ENCODE results near the gene NAA11.
"Not testable (repeated sequence)": the region's sequence is repeated elsewhere in the genome, so short reads cannot be mapped to it uniquely, and the experiment has no call there.

Gene NAA11

DNA sequence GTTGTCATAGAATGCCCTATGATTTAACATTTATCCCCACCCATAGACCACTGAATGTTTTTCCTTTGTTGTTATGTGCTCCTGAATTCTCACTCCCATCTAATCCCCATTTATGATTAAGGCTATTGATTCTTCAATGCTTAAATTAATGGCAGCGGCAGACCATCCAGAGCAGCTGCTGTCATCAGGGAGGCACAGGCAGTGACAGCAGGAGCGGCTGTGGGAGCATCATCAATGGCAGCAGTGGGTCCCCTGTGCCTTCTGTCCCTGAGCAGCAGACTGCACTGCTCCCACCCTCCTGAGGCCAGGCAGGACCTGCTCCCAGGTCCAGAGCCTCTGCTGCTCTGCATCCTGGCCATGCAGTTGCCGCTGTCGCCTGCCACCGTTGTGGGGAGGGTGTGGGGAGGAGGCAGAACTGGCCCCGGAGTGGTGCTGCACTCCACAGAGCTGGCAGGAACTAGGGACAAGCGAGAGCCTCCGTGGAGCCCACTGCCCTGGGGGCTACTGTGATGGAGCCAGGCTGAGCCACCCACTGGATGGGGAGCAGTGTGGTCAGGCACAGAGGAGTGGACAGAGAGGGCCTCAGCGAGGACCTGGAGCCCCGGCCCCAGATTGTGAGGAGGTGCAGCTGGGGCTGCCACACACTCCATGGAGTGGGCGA is 29.0 kb downstream of the NAA11 start:
- Histone ChIP-seq H3K27ac (ENCODE audit: insufficient read depth, low read length, poor library complexity, severe bottlenecking) (no peak overlapping the region), H3K36me3 (ENCODE audit: control insufficient read depth, insufficient read depth, low read length) (no peaks in the 10 kb centered on the region), H3K4me1 (ENCODE audit: control insufficient read depth, insufficient read depth, low read length, poor library complexity, severe bottlenecking) (no peaks in the 10 kb centered on the region), H3K4me3 (ENCODE audit: insufficient read depth, low read depth, low read length, poor library complexity, severe bottlenecking) (no peak overlapping the region), H3K27me3 (replicated peaks; ENCODE audit: control insufficient read depth, insufficient read depth, low read length, poor library complexity, severe bottlenecking) (no peaks in the 10 kb centered on the region), H3K9me3 (ENCODE audit: control insufficient read depth, low read length) (no peaks in the 10 kb centered on the region)
- DNase-seq, result no peak

- Histone ChIP-seq H3K4me3 (ENCODE audit: insufficient read depth, low read depth, low read length, poor library complexity, severe bottlenecking) (no peak overlapping the region), H3K9me3 (ENCODE audit: control insufficient read depth, low read length) (no peaks in the 10 kb centered on the region), H3K27me3 (replicated peaks; ENCODE audit: control insufficient read depth, insufficient read depth, low read length, poor library complexity, severe bottlenecking) (no peaks in the 10 kb centered on the region), H3K27ac (ENCODE audit: insufficient read depth, low read length, poor library complexity, severe bottlenecking) (no peak overlapping the region), H3K36me3 (ENCODE audit: control insufficient read depth, insufficient read depth, low read length) (no peaks in the 10 kb centered on the region), H3K4me1 (ENCODE audit: control insufficient read depth, insufficient read depth, low read length, poor library complexity, severe bottlenecking) (no peaks in the 10 kb centered on the region)
- DNase-seq, result no peak
Measured at GRCh38 chr4:79295086-79295485, 30.8 kb downstream of the NAA11 start.

DNA sequence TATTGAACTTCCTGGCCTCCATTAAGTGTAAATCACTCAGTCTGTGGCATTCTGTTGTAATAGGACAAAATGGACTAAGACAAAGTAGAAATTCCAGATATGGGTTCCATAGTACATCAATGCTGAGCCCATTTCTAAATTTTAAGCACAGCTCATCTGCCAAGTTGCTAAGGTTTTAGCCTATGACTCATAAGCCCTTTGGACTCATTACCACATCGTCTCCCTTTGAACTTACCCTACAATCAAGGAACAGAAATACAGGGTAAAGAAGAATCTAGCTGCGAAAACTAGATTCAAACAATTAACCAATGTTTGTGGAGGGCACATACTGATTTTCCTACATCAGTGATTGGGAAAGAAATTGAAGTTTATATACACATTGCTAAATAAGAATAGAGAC is 31.8 kb downstream of the NAA11 start:
- no peaks in the 10 kb centered on the region for H3K36me3 ChIP-seq (ENCODE audit: control insufficient read depth, insufficient read depth, low read length)
- no peak overlapping the region for H3K4me3 ChIP-seq (ENCODE audit: insufficient read depth, low read depth, low read length, poor library complexity, severe bottlenecking)
- H3K27me3 ChIP-seq (replicated peaks; ENCODE audit: control insufficient read depth, insufficient read depth, low read length, poor library complexity, severe bottlenecking), result no peaks in the 10 kb centered on the region
- H3K27ac ChIP-seq (ENCODE audit: insufficient read depth, low read length, poor library complexity, severe bottlenecking), result no peak overlapping the region
- no peaks in the 10 kb centered on the region for H3K9me3 ChIP-seq (ENCODE audit: control insufficient read depth, low read length)
- no peak for DNase-seq
- no peaks in the 10 kb centered on the region for H3K4me1 ChIP-seq (ENCODE audit: control insufficient read depth, insufficient read depth, low read length, poor library complexity, severe bottlenecking)

DNA sequence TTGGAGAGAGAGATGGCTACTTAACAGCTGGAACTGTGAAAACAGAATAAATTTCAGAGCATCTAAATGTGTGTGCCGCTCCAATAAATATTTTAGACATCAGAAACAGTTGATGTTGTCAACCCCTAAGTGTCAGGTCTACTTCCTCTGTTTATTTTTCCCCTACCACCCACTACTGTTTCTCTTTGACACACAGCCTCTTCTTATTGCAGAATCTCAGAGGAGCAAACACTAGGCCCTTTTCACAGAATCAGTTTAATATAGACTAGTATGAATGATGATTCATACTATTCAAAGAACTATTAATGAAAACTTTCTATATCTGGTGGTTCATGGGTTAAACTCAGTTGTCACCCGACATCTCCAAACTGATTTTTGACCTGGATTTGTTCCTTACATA is 33.9 kb downstream of the NAA11 start:
- DNase-seq, result no peak
- Histone ChIP-seq H3K36me3 (ENCODE audit: control insufficient read depth, insufficient read depth, low read length) (no peaks in the 10 kb centered on the region), H3K27me3 (replicated peaks; ENCODE audit: control insufficient read depth, insufficient read depth, low read length, poor library complexity, severe bottlenecking) (no peaks in the 10 kb centered on the region), H3K4me1 (ENCODE audit: control insufficient read depth, insufficient read depth, low read length, poor library complexity, severe bottlenecking) (no peaks in the 10 kb centered on the region), H3K27ac (ENCODE audit: insufficient read depth, low read length, poor library complexity, severe bottlenecking) (no peak overlapping the region), H3K9me3 (ENCODE audit: control insufficient read depth, low read length) (no peaks in the 10 kb centered on the region), H3K4me3 (ENCODE audit: insufficient read depth, low read depth, low read length, poor library complexity, severe bottlenecking) (no peak overlapping the region)

- Histone ChIP-seq H3K4me3 (ENCODE audit: insufficient read depth, low read depth, low read length, poor library complexity, severe bottlenecking) (no peak overlapping the region), H3K27me3 (replicated peaks; ENCODE audit: control insufficient read depth, insufficient read depth, low read length, poor library complexity, severe bottlenecking) (no peaks in the 10 kb centered on the region), H3K4me1 (ENCODE audit: control insufficient read depth, insufficient read depth, low read length, poor library complexity, severe bottlenecking) (no peaks in the 10 kb centered on the region), H3K9me3 (ENCODE audit: control insufficient read depth, low read length) (no peaks in the 10 kb centered on the region), H3K27ac (ENCODE audit: insufficient read depth, low read length, poor library complexity, severe bottlenecking) (no peak overlapping the region), H3K36me3 (ENCODE audit: control insufficient read depth, insufficient read depth, low read length) (no peaks in the 10 kb centered on the region)
- DNase-seq, result no peak
Measured at GRCh38 chr4:79290376-79290775, 35.5 kb downstream of the NAA11 start.

DNA sequence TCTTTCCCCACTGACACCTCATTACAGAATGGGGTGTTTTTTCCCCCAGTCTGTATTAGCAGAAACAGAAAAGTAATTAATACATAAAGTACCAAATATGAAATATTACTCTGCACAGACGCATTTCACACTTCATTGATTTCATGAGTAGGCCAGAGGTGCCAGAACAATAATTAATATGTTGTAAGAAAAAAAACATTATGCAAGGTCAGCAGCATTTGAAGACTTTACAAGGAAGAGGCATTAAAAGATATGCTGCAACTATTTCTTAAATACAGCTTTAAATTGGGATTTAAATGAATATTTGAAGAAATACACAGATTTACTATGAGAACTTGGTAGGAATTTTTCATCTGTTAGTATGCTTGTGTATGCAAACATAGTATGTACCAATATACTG is 37.7 kb downstream of the NAA11 start:
- H3K27me3 ChIP-seq (replicated peaks; ENCODE audit: control insufficient read depth, insufficient read depth, low read length, poor library complexity, severe bottlenecking), result no peaks in the 10 kb centered on the region
- no peak overlapping the region for H3K4me3 ChIP-seq (ENCODE audit: insufficient read depth, low read depth, low read length, poor library complexity, severe bottlenecking)
- no peak for DNase-seq
- H3K9me3 ChIP-seq (ENCODE audit: control insufficient read depth, low read length), result no peaks in the 10 kb centered on the region
- no peak overlapping the region for H3K27ac ChIP-seq (ENCODE audit: insufficient read depth, low read length, poor library complexity, severe bottlenecking)
- no peaks in the 10 kb centered on the region for H3K4me1 ChIP-seq (ENCODE audit: control insufficient read depth, insufficient read depth, low read length, poor library complexity, severe bottlenecking)
- no peaks in the 10 kb centered on the region for H3K36me3 ChIP-seq (ENCODE audit: control insufficient read depth, insufficient read depth, low read length)

DNA sequence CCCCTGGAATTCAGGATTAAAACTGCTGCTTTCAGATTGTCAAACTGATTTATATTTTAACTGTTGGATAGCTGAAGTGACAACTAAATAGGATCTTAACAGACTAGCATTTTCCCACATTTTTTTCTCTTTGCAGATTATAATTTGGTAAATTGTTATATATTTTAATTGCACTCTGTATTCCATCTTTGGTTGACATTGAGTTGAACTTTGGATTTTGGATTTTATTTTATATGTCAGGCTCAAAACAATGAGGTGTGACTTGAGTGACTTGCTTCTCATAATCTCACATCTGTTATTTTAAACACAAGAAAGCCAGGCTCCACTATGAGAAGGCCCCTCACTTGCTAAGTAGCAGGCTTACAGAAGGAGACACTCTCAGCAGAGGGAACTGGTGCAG is 38.1 kb downstream of the NAA11 start:
- Histone ChIP-seq H3K9me3 (ENCODE audit: control insufficient read depth, low read length) (no peaks in the 10 kb centered on the region), H3K36me3 (ENCODE audit: control insufficient read depth, insufficient read depth, low read length) (no peaks in the 10 kb centered on the region), H3K27me3 (replicated peaks; ENCODE audit: control insufficient read depth, insufficient read depth, low read length, poor library complexity, severe bottlenecking) (no peaks in the 10 kb centered on the region), H3K27ac (ENCODE audit: insufficient read depth, low read length, poor library complexity, severe bottlenecking) (no peak overlapping the region), H3K4me3 (ENCODE audit: insufficient read depth, low read depth, low read length, poor library complexity, severe bottlenecking) (no peak overlapping the region), H3K4me1 (ENCODE audit: control insufficient read depth, insufficient read depth, low read length, poor library complexity, severe bottlenecking) (no peaks in the 10 kb centered on the region)
- no peak for DNase-seq

GRCh38 chr4:79287076-79287475 is 38.8 kb downstream of the NAA11 start:
- Histone ChIP-seq H3K36me3 (ENCODE audit: control insufficient read depth, insufficient read depth, low read length) (no peaks in the 10 kb centered on the region), H3K27ac (ENCODE audit: insufficient read depth, low read length, poor library complexity, severe bottlenecking) (no peak overlapping the region), H3K4me1 (ENCODE audit: control insufficient read depth, insufficient read depth, low read length, poor library complexity, severe bottlenecking) (no peaks in the 10 kb centered on the region), H3K9me3 (ENCODE audit: control insufficient read depth, low read length) (no peaks in the 10 kb centered on the region), H3K4me3 (ENCODE audit: insufficient read depth, low read depth, low read length, poor library complexity, severe bottlenecking) (no peak overlapping the region), H3K27me3 (replicated peaks; ENCODE audit: control insufficient read depth, insufficient read depth, low read length, poor library complexity, severe bottlenecking) (no peaks in the 10 kb centered on the region)
- no peak for DNase-seq

GRCh38 chr4:79281566-79282359 is 44.1 kb downstream of the NAA11 start:
- H3K4me3 ChIP-seq (ENCODE audit: insufficient read depth, low read depth, low read length, poor library complexity, severe bottlenecking), result no peak overlapping the region
- DNase-seq, result no peak
- no peaks in the 10 kb centered on the region for H3K27me3 ChIP-seq (replicated peaks; ENCODE audit: control insufficient read depth, insufficient read depth, low read length, poor library complexity, severe bottlenecking)
- H3K9me3 ChIP-seq (ENCODE audit: control insufficient read depth, low read length), result no peaks in the 10 kb centered on the region
- H3K27ac ChIP-seq (ENCODE audit: insufficient read depth, low read length, poor library complexity, severe bottlenecking), result no peak overlapping the region
- H3K4me1 ChIP-seq (ENCODE audit: control insufficient read depth, insufficient read depth, low read length, poor library complexity, severe bottlenecking), result no peaks in the 10 kb centered on the region
- H3K36me3 ChIP-seq (ENCODE audit: control insufficient read depth, insufficient read depth, low read length), result no peaks in the 10 kb centered on the region

GRCh38 chr4:79277467-79277866 is 48.4 kb downstream of the NAA11 start:
- H3K27me3 ChIP-seq (replicated peaks; ENCODE audit: control insufficient read depth, insufficient read depth, low read length, poor library complexity, severe bottlenecking); H3K36me3 ChIP-seq (ENCODE audit: control insufficient read depth, insufficient read depth, low read length); DNase-seq; H3K9me3 ChIP-seq (ENCODE audit: control insufficient read depth, low read length); H3K27ac ChIP-seq (ENCODE audit: insufficient read depth, low read length, poor library complexity, severe bottlenecking); H3K4me1 ChIP-seq (ENCODE audit: control insufficient read depth, insufficient read depth, low read length, poor library complexity, severe bottlenecking); H3K4me3 ChIP-seq (ENCODE audit: insufficient read depth, low read depth, low read length, poor library complexity, severe bottlenecking): not testable (repeated sequence)
